NOMO-1 treated with DMSO at 0.1 percent for 48 hours (cell line): Measurements from ENCODE around the gene CKAP5.

Experiments used
- DNase-seq: peaks from one replicate; lab custom pipeline; 2025; ENCODE audit not compliant: unreplicated experiment; lab: John Stamatoyannopoulos, UW

The CKAP5 gene

DNA sequence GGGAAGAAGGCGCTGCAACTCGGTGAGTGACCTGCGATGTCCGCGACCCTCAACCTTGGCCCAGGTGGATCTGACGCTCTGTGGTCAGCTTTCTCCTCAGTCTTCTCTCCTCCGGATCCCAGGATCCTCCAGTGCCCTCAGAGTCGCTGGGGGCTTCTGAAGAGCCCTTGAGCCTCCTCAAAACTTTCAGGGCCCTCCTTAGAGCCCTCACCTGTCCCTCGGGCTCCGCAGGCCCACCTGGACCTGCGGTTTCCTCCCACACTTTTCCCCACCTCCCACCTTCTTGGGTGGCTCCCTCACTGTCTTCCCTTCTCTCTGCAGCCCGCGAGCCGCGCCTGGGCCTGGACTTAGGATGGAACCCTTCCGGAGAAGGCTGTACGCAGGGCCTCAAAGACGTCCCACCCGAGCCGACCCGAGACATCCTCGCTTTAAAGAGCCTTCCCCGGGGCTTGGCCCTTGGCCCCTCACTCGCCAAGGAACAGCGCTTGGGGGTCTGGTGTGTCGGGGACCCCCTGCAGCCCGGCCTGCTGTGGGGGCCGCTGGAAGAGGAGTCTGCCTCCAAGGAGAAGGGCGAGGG, 144.9 kb downstream of the CKAP5 start:
- DNase-seq: no peak

DNA sequence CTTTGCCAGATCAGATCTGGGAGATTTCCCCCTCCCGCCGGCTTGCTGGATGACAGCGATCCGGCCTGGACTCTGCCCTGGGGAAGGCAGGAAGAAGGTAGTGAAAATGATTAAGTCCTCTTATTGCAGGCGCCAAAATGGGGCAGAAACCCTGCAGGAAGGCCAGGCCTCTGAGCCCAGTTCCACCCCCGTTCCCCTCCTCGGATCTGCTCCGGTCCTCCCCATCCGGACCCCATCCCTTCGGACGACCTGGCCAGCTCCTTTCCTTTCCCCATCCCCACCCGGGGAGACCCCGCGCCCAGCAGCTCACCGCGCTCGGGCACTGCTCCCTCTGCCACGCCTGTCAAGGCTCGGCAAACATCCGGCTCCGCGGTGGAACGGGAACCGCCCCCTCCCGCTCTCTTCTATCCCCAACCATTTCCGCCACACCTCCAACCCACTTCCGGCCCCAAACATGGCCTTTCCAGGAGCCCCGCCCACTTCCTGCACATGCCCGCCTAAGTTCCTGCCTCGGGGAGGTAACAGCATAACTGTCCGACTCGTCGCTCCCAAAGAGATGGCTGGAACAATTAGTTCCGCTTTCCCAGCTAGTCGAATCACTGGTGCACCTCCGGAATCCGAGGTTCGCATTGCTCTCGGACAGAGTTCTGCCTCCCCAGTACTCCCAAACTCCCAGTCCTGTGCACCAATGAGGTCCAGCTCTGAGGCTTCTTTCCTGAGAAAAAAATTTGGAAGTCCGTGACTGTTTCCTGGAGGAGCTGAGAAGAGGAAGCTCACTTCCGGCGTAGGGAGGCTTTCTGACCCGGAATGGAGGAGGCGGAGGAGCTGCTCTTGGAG, 145.6 kb downstream of the CKAP5 start, which contains the start of the genes ARHGAP1 and ZNF408:
Gene ARHGAP1 (minus strand): TSS at position 379 of the 837 bp plus-strand sequence. CDS start 4,512 bp downstream, outside the sequence.
Gene ZNF408 (plus strand): TSS at position 791 of the 837 bp plus-strand sequence. CDS start 17 bp downstream, at position 808.
- peak; percentile 99 for DNase-seq

DNA sequence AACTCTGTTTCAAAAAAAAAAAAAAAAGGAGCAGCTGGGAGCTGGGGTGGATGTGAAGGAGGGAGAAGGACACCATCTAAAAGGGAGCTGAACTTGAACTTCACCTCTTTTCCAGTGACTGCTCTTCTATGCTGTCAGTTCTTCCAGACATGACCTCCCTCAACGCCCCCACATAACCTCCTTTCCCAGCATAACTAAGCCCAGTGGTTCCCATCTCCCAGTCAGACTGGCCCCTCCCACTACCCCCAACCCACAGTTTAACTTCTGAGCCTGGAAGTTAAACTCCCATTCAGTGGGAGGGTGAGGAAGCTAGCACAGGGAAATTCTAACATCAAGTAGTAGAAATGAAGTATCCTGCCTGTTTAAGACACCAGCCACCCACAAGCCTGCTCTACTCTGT, 147.5 kb downstream of the CKAP5 start:
- DNase-seq: no peak

DNA sequence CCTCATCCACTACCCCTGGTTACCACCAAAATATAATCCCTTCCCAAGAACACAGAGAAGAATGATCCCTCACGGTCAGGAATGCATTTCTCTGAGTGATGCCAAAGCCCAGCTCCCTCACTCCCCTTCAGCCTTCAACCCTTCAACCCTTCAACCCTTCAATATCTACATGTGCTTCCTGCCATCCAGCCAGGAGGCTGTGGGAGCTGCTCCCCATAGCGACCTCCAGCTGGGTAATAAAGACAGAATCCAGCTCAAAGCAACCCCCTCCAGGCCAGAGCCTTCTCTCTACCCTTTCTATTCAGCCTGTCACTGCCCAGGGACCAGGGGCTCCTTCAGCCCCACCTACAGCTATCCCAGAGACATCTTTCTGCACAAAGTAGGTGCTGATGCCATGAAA, 148.4 kb downstream of the CKAP5 start:
- DNase-seq: no peak

DNA sequence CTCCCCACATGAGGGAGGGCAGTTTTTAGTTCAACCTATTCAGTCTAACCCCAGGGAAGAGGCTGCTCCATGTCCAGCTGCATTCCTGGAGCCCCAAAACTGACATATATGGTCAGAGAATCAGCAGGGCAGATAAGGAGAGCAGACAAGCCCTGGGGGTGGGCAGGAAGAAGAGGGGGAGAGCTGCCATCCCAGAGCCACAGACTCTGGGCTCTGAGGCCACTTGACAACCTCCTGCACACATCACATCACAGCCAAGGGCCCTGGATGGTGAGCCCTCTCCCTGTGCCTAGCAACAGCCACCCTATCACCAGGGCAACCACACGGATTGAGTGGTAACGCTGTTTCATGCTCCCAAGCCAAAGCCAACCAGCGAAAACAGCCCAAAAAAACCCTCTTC, 148.8 kb downstream of the CKAP5 start:
- no peak for DNase-seq

DNA sequence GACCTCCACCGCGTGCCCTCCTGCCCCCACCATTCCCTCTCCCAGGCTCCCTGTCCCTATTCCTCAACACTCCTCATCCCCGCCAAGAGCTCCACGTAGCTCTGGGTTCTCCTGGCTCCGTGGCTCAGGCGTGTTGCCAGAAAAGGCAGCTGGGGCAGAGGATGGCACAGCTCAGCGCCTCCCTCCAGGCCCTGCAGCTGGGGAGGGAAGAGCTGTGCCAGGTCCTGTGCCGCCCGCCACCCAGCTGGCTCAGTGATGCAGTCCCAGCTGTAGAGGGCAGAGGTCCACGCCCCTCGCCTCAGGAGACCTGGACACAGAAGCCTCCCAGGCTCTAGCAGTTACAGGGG, 149.9 kb downstream of the CKAP5 start:
- DNase-seq: no peak

DNA sequence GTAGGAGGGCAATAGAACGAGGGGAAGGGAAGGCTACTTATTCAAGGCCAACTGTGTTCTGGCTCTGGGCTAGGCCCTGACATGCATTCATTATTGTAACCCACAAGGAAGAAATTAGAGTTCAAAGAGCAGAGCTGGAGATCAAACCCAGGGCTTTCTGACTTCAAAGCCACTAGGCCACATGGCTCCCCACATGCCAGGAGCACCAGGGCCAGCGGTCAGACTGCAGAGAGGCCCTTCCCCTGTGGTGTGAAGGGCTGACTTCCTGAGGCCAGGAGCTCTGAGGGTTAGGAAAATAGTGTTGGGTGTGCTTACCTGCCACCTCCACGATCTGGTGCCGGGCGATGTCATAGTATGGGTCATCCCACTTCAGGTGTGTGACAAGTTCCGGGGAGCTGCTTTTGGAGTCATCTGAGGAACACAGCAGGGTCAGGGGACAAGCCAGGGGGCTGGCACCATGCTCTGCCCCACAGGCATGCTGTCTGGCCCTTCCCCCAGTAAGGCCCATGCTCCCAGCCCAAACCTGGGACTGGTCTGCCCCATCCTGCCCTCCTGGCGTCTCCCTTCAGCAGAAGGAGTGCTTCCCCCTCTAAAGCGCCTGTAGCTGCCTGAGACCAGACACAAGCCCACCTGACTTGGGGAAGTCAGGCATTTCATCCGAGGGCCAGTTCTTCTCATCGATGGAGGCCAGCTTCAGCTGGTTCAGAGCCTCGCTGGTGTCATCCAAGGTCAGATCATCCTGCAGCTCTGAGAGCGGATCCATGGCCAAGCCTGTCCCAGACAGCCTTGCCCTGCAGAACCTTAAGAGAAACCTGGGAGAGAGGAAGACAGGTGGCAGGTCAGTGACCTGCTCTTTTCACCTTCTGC, 150.5 kb downstream of the CKAP5 start:
- DNase-seq: no peak

DNA sequence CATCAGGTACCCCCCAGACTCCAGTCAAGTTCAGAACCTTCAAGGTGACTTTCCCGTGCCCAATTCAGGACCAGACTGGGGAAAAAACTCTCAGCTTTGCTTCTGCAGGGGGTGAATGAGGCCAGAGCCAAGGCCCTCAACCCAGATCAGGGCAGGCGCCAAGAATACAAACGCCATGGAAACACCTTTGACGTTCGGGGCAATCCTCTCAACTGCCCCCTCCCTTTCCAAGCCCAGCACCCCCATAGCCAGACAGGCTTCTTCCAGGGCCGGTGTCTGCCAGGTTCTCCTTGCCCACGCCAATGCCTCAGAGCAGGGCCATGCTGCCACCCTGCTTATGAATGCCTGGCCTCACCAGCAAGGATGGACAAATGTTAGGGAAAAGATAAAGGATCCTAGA, 151.5 kb downstream of the CKAP5 start:
- DNase-seq: no peak

DNA sequence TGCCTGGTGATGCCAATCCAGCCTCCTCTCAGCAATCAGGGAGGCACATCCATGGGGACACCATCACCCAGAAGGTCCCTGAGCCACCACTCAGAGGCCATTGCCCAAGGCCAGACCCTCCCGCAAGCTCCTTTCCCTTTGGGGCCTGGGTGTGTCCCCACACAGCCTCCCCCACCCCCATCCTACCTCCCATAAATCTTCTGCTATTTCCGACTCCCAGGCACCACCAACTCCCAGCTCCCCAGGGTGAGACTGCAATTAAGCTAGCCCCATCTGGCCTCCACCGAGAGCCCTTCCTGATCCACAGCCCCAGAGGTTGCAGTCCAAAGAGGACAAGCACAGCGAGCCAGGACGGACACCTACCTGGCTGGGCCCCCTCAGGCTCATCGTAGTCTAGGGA, 152.0 kb downstream of the CKAP5 start:
- no peak for DNase-seq

DNA sequence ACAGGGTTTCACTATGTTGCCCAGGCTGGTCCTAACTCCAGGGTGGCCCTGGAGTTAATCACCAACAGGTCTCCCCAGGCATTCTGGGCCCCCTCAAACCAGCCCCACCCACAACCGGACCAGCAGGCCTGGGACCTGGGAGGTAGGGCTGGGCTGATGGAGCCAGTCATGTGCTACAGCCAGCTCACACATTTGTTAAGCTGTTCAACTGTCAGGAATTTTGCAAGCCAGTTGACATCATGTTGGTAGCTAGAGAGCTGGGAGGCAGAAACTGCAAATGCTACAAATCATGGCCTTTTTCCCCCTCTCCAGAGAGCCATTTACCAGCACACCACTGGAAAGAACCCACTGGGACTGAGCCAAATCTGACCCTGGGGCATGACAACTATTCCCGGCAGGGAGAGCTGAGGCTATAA, 152.5 kb downstream of the CKAP5 start:
- DNase-seq: no peak
